GM21576 (cell line): ENCODE measurements around the gene APEH.

Experiments
- ATAC-seq: cut with Tn5 transposase; IDR thresholded peaks from one replicate; pipeline ENCODE4 v1.9.1; 2021; ENCODE audit warnings: mild to moderate bottlenecking, moderate library complexity; ENCODE audit not compliant: unreplicated experiment

APEH gene

DNA sequence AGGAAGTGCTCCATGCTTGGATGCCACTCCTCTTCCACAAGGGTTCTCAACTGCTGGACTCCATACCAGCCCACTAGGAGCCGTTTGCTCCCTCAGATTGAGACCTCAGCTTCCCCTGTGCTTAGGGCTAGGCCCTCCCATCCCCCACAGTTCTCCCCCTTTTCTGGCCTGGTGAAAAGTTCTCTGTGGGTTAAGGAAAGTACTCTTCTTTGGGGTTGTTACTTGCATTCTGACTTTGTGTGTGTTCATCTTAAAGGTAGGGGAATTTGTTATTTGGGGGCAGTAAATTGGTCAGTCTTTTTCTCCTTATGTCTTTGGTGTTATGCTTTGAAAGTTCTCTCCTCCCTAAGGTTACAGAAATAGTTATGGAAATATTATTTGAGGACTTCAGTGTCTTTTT lies 24.0 kb upstream of the APEH start:
- no peak for ATAC-seq

DNA sequence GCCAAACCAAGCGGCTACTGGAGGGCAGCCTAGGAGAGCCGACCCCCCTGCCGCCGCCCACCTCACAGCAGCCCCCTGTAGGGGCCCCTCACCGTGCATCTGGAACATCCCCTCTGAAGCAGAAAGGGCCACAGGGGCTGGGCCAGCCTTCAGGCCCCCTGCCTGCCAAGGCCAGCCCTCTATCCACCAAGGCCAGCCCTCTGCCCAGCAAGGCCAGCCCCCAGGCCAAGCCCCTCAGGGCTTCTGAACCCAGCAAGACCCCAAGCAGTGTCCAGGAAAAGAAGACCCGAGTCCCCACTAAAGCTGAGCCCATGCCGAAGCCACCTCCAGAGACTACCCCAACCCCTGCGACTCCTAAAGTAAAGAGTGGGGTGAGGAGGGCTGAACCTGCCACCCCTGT lies 23.5 kb upstream of the APEH start:
- no peak for ATAC-seq

DNA sequence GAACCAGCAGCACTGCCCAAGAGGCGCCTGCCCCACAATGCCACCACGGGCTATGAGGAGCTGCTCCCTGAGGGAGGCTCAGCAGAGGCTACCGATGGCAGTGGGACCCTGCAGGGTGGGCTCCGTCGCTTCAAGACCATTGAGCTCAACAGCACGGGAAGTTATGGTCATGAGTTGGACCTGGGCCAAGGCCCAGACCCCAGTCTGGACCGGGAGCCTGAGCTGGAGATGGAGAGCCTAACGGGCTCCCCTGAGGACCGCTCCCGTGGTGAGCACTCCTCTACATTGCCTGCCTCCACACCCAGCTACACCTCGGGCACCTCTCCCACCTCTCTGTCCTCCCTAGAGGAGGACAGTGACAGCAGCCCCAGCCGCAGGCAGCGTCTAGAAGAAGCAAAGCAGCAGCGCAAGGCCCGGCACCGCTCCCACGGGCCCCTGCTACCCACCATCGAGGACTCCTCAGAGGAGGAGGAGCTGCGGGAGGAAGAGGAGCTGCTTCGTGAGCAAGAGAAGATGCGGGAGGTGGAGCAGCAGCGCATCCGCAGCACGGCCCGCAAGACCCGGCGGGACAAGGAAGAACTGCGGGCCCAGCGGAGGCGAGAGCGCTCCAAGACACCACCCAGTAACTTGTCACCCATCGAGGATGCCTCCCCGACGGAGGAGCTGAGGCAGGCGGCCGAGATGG lies 21.8 kb upstream of the APEH start:
- no peak for ATAC-seq

DNA sequence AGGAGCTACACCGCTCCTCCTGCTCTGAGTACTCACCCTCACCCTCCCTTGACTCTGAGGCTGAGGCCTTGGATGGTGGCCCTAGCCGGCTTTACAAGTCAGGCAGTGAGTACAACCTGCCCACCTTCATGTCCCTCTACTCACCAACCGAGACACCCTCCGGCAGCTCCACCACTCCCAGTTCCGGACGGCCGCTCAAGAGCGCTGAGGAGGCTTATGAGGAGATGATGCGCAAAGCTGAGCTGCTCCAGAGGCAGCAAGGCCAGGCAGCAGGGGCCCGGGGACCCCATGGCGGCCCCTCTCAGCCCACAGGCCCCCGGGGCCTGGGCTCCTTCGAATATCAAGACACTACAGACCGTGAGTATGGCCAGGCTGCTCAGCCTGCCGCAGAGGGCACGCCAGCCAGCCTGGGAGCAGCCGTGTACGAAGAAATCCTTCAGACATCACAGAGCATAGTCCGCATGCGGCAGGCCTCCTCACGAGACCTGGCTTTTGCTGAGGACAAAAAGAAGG lies 21.2 kb upstream of the APEH start:
- no peak for ATAC-seq

DNA sequence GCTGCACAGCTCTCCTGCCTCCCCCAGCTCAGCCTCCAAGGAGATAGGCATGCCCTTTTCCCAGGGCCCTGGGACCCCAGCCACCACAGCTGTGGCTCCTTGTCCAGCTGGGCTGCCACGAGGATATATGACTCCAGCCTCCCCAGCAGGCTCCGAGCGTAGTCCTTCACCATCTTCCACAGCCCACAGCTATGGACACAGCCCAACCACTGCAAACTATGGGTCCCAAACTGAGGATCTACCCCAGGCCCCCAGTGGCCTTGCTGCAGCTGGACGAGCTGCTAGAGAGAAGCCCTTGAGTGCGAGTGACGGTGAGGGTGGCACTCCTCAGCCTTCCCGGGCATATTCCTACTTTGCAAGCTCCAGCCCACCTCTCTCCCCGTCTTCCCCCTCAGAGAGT lies 20.5 kb upstream of the APEH start:
- ATAC-seq = no peak

DNA sequence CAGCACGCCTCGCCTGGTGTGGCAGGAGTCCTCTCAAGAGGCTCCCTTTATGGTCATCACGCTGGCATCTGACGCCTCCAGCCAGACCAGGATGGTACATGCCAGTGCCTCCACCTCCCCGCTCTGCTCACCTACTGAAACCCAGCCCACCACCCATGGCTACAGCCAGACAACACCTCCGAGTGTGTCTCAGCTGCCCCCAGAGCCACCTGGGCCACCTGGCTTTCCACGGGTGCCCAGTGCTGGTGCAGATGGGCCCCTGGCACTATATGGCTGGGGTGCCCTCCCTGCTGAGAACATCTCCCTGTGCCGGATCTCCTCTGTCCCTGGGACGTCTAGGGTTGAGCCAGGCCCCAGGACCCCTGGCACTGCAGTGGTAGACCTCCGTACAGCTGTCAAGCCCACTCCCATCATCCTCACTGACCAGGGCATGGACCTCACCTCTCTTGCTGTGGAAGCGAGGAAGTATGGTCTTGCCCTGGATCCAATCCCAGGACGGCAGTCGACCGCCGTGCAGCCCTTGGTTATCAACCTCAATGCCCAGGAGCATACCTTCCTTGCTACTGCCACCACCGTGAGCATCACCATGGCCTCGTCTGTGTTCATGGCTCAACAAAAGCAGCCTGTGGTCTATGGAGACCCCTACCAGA lies 19.9 kb upstream of the APEH start:
- ATAC-seq = no peak

DNA sequence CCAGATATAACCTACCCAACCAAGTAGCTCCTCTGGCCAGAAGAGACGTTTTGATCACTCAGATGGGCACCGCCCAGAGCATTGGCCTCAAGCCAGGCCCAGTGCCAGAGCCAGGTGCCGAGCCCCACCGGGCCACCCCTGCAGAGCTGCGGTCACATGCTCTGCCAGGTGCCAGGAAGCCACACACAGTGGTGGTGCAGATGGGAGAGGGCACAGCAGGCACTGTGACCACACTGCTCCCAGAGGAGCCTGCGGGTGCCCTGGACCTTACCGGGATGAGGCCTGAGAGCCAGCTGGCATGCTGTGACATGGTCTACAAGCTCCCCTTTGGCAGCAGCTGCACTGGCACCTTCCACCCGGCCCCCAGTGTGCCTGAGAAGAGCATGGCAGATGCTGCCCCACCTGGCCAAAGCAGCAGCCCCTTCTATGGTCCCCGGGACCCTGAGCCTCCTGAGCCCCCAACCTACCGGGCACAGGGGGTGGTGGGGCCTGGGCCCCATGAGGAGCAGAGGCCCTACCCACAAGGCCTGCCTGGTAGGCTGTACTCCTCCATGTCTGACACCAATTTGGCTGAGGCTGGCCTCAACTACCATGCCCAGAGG lies 19.1 kb upstream of the APEH start:
- no peak for ATAC-seq

DNA sequence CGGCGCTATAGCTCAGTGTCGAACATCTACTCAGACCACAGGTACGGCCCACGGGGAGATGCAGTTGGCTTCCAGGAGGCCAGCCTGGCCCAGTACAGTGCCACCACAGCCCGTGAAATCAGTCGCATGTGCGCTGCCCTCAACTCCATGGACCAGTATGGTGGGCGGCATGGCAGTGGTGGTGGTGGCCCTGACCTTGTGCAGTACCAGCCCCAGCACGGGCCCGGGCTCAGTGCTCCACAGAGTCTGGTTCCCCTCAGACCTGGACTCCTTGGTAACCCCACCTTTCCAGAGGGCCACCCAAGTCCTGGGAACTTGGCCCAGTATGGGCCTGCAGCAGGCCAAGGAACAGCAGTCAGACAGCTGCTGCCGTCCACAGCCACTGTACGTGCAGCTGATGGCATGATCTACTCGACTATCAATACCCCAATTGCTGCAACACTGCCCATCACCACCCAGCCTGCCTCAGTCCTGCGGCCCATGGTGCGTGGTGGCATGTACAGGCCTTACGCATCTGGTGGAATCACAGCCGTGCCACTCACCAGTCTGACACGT lies 18.3 kb upstream of the APEH start:
- ATAC-seq = no peak

DNA sequence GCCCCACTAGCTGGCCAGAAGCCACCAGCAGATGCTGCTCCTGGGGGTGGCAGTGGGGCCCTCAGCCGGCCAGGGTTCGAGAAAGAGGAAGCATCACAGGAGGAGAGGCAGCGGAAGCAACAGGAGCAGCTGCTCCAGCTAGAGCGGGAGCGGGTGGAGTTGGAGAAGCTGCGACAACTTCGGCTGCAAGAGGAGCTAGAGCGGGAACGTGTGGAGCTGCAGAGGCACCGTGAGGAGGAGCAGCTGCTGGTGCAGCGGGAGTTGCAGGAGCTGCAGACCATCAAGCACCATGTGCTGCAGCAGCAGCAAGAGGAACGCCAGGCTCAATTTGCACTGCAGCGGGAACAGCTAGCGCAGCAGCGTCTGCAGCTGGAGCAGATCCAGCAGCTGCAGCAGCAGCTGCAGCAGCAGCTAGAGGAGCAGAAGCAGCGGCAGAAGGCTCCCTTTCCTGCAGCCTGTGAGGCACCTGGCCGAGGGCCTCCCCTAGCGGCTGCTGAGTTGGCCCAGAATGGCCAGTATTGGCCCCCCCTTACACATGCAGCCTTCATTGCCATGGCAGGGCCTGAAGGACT lies 17.5 kb upstream of the APEH start:
- no peak for ATAC-seq

DNA sequence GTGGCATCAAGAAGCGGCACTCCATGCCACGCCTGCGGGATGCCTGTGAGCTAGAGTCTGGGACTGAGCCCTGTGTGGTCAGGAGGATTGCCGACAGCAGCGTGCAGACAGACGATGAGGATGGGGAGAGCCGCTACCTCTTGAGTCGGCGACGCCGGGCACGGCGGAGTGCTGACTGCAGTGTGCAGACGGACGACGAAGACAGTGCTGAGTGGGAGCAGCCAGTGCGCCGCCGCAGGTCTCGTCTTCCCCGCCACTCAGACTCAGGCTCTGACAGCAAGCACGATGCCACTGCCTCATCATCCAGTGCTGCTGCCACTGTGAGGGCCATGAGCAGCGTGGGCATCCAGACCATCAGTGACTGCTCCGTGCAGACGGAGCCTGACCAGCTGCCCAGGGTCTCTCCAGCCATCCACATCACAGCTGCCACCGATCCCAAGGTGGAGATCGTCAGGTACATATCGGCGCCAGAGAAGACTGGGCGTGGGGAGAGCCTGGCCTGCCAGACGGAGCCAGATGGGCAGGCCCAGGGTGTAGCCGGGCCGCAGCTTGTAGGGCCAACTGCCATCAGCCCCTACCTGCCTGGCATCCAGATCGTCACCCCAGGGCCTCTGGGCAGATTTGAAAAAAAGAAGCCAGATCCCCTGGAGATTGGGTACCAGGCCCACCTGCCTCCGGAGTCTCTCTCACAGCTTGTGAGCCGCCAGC lies 16.8 kb upstream of the APEH start:
- no peak for ATAC-seq

DNA sequence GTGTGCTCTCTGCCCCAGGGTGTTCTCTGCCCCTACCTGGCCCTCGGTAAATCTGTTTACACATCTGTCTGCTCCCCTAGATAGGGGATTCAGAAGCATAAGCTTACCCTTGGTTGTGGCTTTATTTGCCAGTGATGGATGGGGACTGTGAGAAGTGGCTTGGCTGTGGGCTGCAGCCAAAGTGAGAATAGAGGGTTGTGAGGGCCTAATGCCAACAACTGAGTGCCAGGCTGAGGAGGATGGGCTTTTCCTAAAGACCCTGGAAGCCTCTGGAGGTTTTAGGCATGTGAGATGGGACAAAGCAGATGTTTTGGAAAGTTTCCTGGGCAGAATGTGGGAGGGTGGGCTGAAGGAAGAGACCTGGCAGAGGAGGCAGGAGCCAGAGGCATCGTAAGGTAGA lies 15.4 kb upstream of the APEH start:
- no peak for ATAC-seq

DNA sequence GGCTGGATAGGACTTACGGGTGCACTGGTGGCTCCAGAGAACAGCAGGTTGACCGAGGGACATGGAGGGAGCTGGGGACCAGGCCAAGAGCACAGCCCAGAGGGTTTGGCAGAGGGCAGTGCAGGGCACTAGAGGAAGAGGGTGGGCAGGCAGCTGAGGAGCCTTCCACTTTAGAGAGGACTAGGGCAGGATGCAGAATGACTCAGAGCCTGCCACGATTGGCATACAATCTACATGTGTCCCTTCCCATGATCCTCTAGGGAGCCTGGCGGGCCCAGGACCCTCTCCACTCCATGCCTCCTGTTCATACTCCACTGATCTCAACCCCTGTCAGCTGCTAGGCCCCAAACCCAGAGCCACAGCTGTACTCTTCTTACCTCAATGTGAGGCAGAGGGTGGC lies 14.4 kb upstream of the APEH start:
- ATAC-seq = no peak

DNA sequence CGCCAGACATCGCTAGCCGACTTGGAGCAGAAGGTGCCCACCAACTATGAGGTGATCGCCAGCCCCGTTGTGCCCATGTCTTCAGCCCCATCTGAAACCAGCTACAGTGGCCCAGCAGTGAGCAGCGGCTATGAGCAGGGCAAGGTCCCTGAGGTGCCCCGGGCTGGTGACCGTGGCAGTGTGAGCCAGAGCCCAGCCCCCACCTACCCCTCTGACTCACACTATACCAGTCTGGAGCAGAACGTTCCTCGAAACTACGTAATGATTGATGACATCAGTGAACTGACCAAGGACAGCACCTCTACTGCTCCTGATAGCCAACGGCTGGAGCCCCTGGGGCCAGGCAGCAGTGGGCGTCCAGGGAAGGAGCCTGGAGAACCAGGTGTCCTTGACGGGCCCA lies 12.9 kb upstream of the APEH start:
- no peak for ATAC-seq

DNA sequence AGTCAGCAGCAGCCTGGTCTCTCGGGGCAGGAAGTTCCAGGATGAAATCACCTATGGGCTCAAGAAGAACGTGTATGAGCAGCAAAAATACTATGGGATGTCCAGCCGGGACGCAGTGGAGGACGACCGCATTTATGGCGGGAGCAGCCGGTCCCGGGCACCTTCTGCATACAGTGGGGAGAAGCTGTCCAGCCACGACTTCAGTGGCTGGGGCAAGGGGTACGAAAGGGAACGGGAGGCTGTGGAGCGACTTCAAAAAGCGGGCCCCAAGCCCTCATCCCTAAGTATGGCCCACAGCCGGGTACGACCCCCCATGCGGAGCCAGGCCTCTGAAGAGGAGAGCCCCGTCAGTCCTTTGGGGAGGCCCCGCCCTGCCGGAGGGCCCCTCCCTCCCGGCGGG lies 12.1 kb upstream of the APEH start:
- ATAC-seq = no peak

DNA sequence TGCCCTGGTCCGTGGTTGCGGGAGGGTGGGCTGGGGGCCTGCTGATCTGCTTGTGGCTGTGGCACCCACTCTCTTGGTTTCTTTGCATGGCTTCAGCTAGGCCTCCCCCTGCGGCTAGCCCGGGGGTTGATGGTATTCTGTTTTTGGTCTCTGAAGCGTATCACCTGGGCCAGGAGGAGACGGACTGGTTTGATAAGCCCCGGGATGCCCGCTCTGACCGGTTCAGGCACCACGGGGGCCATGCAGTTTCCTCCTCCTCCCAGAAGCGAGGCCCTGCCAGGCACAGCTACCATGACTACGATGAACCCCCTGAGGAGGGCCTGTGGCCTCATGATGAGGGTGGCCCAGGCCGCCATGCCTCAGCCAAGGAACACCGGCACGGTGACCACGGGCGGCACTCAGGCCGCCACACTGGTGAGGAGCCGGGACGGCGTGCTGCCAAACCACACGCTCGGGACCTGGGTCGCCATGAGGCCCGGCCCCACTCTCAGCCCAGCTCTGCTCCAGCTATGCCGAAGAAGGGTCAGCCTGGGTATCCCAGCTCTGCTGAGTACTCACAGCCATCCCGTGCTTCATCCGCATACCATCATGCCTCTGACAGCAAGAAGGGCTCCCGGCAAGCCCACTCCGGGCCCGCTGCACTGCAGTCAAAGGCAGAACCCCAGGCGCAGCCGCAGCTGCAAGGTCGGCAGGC lies 11.3 kb upstream of the APEH start:
- ATAC-seq = no peak

DNA sequence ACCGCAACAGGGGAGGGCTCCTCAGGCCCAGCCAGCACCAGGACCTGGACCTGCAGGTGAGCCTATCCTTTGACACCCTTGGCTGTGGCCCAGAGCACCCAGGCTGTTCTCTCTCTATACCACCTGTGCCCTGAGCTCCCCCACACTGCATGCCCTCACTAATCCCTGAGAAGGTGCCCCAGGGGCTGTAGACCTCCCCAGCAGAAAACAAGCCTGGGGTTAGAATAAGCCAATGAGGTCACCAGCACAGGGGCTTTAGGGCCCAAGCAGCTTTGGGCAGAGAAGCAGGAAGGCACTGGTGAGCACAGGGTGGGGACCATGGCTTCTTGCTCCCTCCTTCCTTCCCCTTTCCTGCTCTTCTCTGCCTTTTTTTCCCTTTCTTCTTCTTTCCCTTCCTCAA lies 10.3 kb upstream of the APEH start:
- no peak for ATAC-seq

DNA sequence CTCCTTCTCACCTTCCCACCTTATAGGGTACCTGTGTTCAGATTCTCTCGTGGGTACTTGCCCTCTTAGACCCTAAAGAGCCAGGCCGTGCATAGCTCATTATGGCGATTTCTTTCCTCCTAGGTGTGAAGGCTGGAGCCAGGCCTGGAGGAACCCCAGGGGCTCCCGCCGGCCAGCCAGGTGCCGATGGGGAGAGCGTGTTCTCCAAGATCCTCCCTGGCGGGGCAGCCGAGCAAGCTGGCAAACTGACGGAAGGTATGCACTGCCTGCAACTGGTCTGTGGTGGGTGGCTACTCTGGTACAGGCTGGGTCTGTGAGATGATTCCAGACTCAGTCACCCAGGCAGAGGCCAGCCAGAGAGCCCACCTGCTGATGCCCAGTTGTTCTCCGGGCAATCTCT lies 9.9 kb upstream of the APEH start:
- ATAC-seq = no peak

DNA sequence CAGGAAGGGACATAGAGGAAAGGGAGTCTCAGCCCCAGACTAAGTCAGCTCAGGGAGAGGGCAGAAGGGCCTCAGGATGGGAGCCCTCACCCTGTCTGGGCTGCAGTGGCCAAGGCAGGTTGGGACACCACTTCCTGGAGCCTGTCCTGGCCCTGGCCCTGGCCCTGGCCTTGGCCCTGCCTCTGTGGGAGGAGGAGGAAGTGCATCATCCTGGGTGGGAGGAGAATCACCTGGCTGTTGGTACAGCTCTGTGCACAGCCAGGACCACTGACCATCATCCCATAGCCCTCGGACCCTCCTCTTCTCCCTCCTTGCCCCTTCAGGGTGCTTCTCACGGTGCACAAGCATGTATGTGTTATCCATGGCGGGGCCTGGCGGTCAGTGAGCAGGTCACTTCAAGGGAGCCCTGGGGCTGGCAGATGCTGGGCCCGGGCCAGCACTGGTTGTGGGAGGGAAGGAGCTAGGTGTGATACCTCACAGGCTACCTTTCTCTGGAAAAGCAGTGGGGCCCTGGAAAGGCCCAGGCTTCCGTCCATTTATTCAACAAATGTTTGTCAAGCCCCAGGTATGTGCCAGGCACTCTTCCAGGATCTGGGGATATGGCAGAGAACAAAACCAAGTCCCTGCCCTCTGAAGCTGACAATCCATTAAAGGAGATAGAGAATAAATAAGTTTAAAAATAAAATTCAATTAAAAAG lies 8.2 kb upstream of the APEH start:
- no peak for ATAC-seq

DNA sequence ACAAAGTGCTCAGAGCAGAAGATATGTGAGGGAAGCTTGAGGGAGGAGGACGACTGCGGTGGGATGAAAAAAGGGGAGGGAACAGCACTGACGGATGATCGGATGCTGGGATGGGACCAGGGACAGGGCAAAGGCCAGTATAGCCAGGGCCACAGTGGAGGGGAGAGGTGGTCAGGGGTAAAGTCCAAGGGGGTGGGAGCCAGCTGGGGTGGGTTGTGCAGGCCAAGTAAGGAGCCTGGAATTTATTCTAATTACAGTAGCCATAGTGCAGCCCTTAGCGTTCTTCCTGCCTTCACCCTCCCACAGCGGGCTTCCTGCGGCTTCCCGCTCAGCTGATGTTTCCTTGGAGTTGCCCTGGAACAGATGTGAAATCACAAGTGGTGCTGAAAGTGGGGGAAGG lies 7.6 kb upstream of the APEH start:
- no peak for ATAC-seq
